Fibroblast of lung (primary cell): Measurements from ENCODE around the gene PTS.

Experiments used
- CTCF ChIP-seq, 2 donors: IDR thresholded peaks in 1 of 2; conservative IDR thresholded peaks in 1 of 2; 1 replicate in 1 of 2; 2 replicates in 1 of 2; pipeline ENCODE4 v1.5.1; 2011 to 2012; ENCODE audit warnings: low read length in 2 of 2, control low read depth in 1 of 2, inconsistent platforms in 1 of 2, low read depth in 1 of 2, mild to moderate bottlenecking in 1 of 2
- EZH2 ChIP-seq: IDR thresholded peaks from 2 replicates; pipeline ENCODE4 v1.5.1; 2012; ENCODE audit warnings: low read length, control low read depth, mild to moderate bottlenecking; ENCODE audit errors: missing control alignments

- TF ChIP-seq EZH2 (no peak), CTCF (conservative IDR thresholded peaks at IDR 0.05 in 1 of 2, IDR thresholded peaks at IDR 0.05 in 1 of 2; ENCODE audit: low read depth in 1 of 2, low read length in 2 of 2) (no peak)
Measured at GRCh38 chr11:112235750-112236390, 9.6 kb downstream of the PTS start.
